BLaER1 treated with 17β-estradiol and CSF1 and Interleukin-3, amounts not matched to agents 10 nM and 100 nM (cell line): ENCODE measurements around the gene RDH12.

Experiments used
- H3K27ac ChIP-seq, 11 experiments: shearing (Covaris generic); formaldehyde crosslinking; 2 replicates each; pipeline ENCODE4 v1.8.1; 2022
- H3K27me3 ChIP-seq, 11 experiments: shearing (Covaris generic); formaldehyde crosslinking; 2 replicates each; pipeline ENCODE4 v1.8.1; 2022
- H3K36me3 ChIP-seq, 11 experiments: shearing (Covaris generic); formaldehyde crosslinking; 2 replicates each; pipeline ENCODE4 v1.8.1; 2022
- H3K4me1 ChIP-seq, 10 experiments: shearing (Covaris generic); formaldehyde crosslinking; 2 replicates each; pipeline ENCODE4 v1.8.1; 2022
- H3K4me2 ChIP-seq, 11 experiments: shearing (Covaris generic); formaldehyde crosslinking; 2 replicates each; pipeline ENCODE4 v1.8.1; 2022
- H3K4me3 ChIP-seq, 10 experiments: shearing (Covaris generic); formaldehyde crosslinking; 2 replicates each; pipeline ENCODE4 v1.8.1; 2022
- H3K9ac ChIP-seq, 11 experiments: shearing (Covaris generic); formaldehyde crosslinking; 2 replicates each; pipeline ENCODE4 v1.8.1; 2022
- H3K9me3 ChIP-seq, 11 experiments: shearing (Covaris generic); formaldehyde crosslinking; replicated peaks in 1 of 11; 2 replicates each; pipeline ENCODE4 v1.8.1; 2022
- H4K20me1 ChIP-seq, 11 experiments: shearing (Covaris generic); formaldehyde crosslinking; 2 replicates each; pipeline ENCODE4 v1.8.1; 2022
- Cebpa-rat ChIP-seq, 11 experiments: shearing (Covaris generic); IDR thresholded peaks; 2 replicates each; pipeline ENCODE4 v1.8.1; 2022

The RDH12 gene

GRCh38 chr14:67729072-67729885 is 27.6 kb downstream of the RDH12 start:
- Histone ChIP-seq H3K27me3 (no peaks in the 10 kb centered on the region), H3K9ac (no peak overlapping the region), H3K4me3 (no peak overlapping the region), H3K9me3 (peaks cover 0 to 10% (median 0%) of the 10 kb centered on the region in 11 experiments; a peak in 6 of 22 replicates), H3K4me2 (no peak overlapping the region), H3K27ac (no peak overlapping the region), H4K20me1 (no peaks in the 10 kb centered on the region), H3K4me1 (no peaks in the 10 kb centered on the region), H3K36me3 (no peaks in the 10 kb centered on the region)
- no peak for TF ChIP-seq Cebpa-rat (IDR thresholded peaks at IDR 0.05)

GRCh38 chr14:67733616-67734015 is 31.9 kb downstream of the RDH12 start:
- no peaks in the 10 kb centered on the region for H4K20me1 ChIP-seq
- H3K27me3 ChIP-seq, result no peaks in the 10 kb centered on the region
- H3K4me1 ChIP-seq, result no peaks in the 10 kb centered on the region
- no peak overlapping the region for H3K9ac ChIP-seq
- no peak overlapping the region for H3K4me2 ChIP-seq
- no peak overlapping the region for H3K4me3 ChIP-seq
- H3K36me3 ChIP-seq, result no peaks in the 10 kb centered on the region
- H3K27ac ChIP-seq, result no peak overlapping the region
- no peaks in the 10 kb centered on the region for H3K9me3 ChIP-seq
- no peak for TF ChIP-seq Cebpa-rat (IDR thresholded peaks at IDR 0.05)

DNA sequence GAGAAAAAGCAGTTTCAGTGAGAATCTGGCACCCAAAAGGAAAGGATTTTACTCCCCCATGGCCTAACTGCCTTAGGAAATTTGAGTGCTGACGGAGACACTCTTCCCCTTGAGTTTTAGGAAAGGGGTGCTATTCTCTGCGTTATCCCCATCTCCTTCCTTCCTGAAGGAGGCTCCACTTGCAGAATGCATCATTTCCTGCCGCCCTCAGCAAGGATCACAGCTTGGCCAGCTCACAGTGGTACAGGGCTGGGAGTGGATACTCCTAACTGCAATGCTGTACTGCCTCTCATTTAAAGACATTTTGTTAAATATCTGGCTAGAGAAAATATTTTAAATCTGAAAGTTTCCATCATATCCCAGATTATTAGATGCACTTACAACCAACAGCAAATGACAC is 33.0 kb downstream of the RDH12 start:
- Histone ChIP-seq H3K27ac (no peak overlapping the region), H3K9me3 (no peaks in the 10 kb centered on the region), H3K27me3 (no peaks in the 10 kb centered on the region), H3K4me1 (peaks cover 0 to 11% (median 8%) of the 10 kb centered on the region in 10 experiments; a peak in 9 of 20 replicates), H3K4me3 (no peak overlapping the region), H3K36me3 (no peaks in the 10 kb centered on the region), H3K9ac (no peak overlapping the region), H3K4me2 (no peak overlapping the region), H4K20me1 (no peaks in the 10 kb centered on the region)
- TF ChIP-seq Cebpa-rat (IDR thresholded peaks at IDR 0.05), result no peak

GRCh38 chr14:67735336-67736147 is 33.9 kb downstream of the RDH12 start:
- peaks cover 0 to 11% (median 9%) of the 10 kb centered on the region in 10 experiments; a peak in 9 of 20 replicates for H3K4me1 ChIP-seq
- no peak overlapping the region for H3K9ac ChIP-seq
- no peak overlapping the region for H3K27ac ChIP-seq
- no peaks in the 10 kb centered on the region for H3K27me3 ChIP-seq
- no peak overlapping the region for H3K4me3 ChIP-seq
- H3K36me3 ChIP-seq, result no peaks in the 10 kb centered on the region
- no peak for TF ChIP-seq Cebpa-rat (IDR thresholded peaks at IDR 0.05)
- H4K20me1 ChIP-seq, result no peaks in the 10 kb centered on the region
- no peak overlapping the region for H3K4me2 ChIP-seq
- no peaks in the 10 kb centered on the region for H3K9me3 ChIP-seq

DNA sequence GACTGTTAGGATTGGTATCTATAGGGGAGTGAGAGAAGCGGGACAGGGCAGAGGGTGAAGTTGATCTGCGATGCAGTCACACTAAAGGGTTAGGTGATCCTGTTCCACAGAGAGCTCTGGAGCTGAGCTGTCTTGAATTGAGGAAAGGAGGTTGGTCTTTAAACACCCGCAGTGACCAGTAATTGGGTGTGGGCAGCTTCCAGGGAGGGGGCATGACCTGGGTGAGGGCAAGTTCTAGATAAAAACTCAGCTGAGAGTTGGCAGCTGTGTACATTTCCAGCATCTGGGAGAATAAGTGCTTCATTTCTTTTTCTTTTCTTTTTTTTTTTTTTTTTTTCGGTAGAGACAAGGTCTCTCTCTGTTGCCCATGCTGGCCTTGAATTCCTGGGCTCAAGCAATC is 35.1 kb downstream of the RDH12 start:
- Histone ChIP-seq H3K9ac (no peak overlapping the region), H3K9me3 (no peaks in the 10 kb centered on the region), H3K36me3 (no peaks in the 10 kb centered on the region), H3K4me3 (no peak overlapping the region), H3K27ac (no peak overlapping the region), H3K4me1 (peaks cover 0 to 11% (median 9%) of the 10 kb centered on the region in 10 experiments; a peak in 9 of 20 replicates), H3K4me2 (no peak overlapping the region), H3K27me3 (no peaks in the 10 kb centered on the region), H4K20me1 (no peaks in the 10 kb centered on the region)
- TF ChIP-seq Cebpa-rat (IDR thresholded peaks at IDR 0.05), result no peak

GRCh38 chr14:67738740-67739504 is 37.2 kb downstream of the RDH12 start:
- no peak overlapping the region for H3K4me3 ChIP-seq
- H3K4me1 ChIP-seq, result peaks cover 0 to 11% (median 9%) of the 10 kb centered on the region in 10 experiments; a peak in 9 of 20 replicates
- H3K9me3 ChIP-seq, result no peaks in the 10 kb centered on the region
- H3K36me3 ChIP-seq, result no peaks in the 10 kb centered on the region
- H3K4me2 ChIP-seq, result peak overlapping the region in 7 of 11 experiments; percentile 2 to 34 (median 28); a peak in 12 of 22 replicates
- peak overlapping the region in 3 of 11 experiments; percentile 5 to 32 (median 11); a peak in 1 of 22 replicates for H3K27ac ChIP-seq
- no peak overlapping the region for H3K9ac ChIP-seq
- peak in 1 of 11 experiments; percentile 39; a peak in 1 of 22 replicates for TF ChIP-seq Cebpa-rat (IDR thresholded peaks at IDR 0.05)
- no peaks in the 10 kb centered on the region for H3K27me3 ChIP-seq
- no peaks in the 10 kb centered on the region for H4K20me1 ChIP-seq

DNA sequence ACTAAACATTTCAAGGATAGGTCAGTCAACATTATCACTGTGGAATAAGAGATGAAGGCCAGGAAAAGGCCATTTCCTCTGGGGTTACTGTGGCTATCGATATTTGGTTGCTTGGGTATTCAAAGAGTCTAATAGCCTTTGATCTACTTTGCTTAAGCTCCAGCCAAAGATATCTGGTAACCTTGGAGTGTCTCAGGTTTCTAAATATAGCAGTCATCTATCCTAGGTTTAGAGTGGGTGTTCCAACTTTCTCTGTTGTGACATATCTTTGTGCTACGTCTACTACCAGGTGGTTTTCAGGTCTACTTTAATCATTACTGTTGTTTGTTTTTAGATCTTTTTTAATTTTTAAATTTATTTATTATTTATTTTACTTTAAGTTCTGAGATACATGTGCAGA is 42.4 kb downstream of the RDH12 start:
- Histone ChIP-seq H3K36me3 (peaks cover 9 to 20% (median 14%) of the 10 kb centered on the region in 11 experiments), H3K27me3 (no peaks in the 10 kb centered on the region), H3K4me1 (peaks cover 0 to 9% (median 6%) of the 10 kb centered on the region in 10 experiments; a peak in 9 of 20 replicates), H3K4me3 (no peak overlapping the region), H3K27ac (no peak overlapping the region), H4K20me1 (no peaks in the 10 kb centered on the region), H3K9ac (no peak overlapping the region), H3K9me3 (no peaks in the 10 kb centered on the region), H3K4me2 (no peak overlapping the region)
- TF ChIP-seq Cebpa-rat (IDR thresholded peaks at IDR 0.05), result no peak

- no peak for TF ChIP-seq Cebpa-rat (IDR thresholded peaks at IDR 0.05)
- Histone ChIP-seq H4K20me1 (no peaks in the 10 kb centered on the region), H3K27me3 (no peaks in the 10 kb centered on the region), H3K4me3 (no peak overlapping the region), H3K4me2 (no peak overlapping the region), H3K9ac (no peak overlapping the region), H3K27ac (no peak overlapping the region), H3K4me1 (no peaks in the 10 kb centered on the region), H3K9me3 (no peaks in the 10 kb centered on the region), H3K36me3 (peaks cover 37 to 49% (median 42%) of the 10 kb centered on the region in 11 experiments)
These were observed 45.2 kb downstream of the RDH12 start for GRCh38 chr14:67746927-67747326.

DNA sequence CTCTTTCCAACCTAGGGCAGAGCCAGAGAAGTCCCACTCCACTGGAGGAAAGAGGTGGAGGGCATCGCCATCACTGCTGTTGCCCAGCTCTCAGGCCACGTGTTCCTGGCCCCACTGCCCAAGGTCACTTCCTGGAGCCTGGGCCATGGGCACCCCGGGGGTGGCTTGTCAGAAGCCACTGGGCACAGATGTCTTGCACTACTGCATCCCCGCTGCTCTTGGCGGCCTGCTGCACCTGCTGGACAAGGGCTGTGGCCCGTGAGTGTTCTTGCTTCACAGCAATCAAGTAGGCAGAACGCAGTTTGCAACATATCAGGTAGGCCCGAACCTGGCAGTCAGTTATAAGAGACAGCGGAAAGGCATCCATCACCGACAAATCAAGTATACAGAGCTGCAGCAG is 46.6 kb downstream of the RDH12 start:
- no peak overlapping the region for H3K27ac ChIP-seq
- H3K36me3 ChIP-seq, result peaks cover 51 to 63% (median 56%) of the 10 kb centered on the region in 11 experiments
- no peak overlapping the region for H3K4me2 ChIP-seq
- no peaks in the 10 kb centered on the region for H3K4me1 ChIP-seq
- H4K20me1 ChIP-seq, result no peaks in the 10 kb centered on the region
- TF ChIP-seq Cebpa-rat (IDR thresholded peaks at IDR 0.05), result no peak
- no peak overlapping the region for H3K4me3 ChIP-seq
- H3K27me3 ChIP-seq, result no peaks in the 10 kb centered on the region
- H3K9me3 ChIP-seq, result no peaks in the 10 kb centered on the region
- no peak overlapping the region for H3K9ac ChIP-seq
